Mucosa of descending colon (tissue), 3 donors: Measurements from ENCODE around the gene TSGA10. TPM values are rescaled to one million over a fixed set of nuclear protein-coding genes. Genes with fewer than 3 reads are reported as not detected.

Experiments
- ATAC-seq: fragments of 200-7000 bp; cut with Tn5 transposase; one replicate; pipeline ENCODE4 v1.9.1; 2020; ENCODE audit warnings: mild to moderate bottlenecking, moderate library complexity
- DNase-seq, 3 donors: peaks; one replicate each; pipeline ENCODE4 v3.0.0-alpha.2; 2020
- H3K36me3 ChIP-seq: fragments of 200-600 bp; one replicate; pipeline ENCODE4 v1.8.0; 2021; ENCODE audit warnings: low read depth, mild to moderate bottlenecking
- H3K4me1 ChIP-seq: fragments of 200-600 bp; one replicate; pipeline ENCODE4 v1.8.0; 2021; ENCODE audit warnings: low read depth, mild to moderate bottlenecking
- H3K4me3 ChIP-seq: fragments of 200-600 bp; one replicate; pipeline ENCODE4 v1.8.0; 2021; ENCODE audit warnings: mild to moderate bottlenecking
- H3K9me3 ChIP-seq: fragments of 200-600 bp; one replicate; pipeline ENCODE4 v1.8.0; 2021; ENCODE audit warnings: mild to moderate bottlenecking
- intact Hi-C, 2 donors: fragments of 100-400 bp; cut with DNase I in 1 of 2; cut with micrococcal nuclease in 1 of 2; formaldehyde crosslinking; loops; one replicate each; pipeline versions ENCODE4 v1.11.0 to v1.11.1; 2022; cut with DNase I, micrococcal nuclease
- total RNA-seq, 3 donors: library from RNA; stranded (reverse); fragmentation: NEBNext Ultra II Directional in 2 of 3; extraction: Animal tissue kit (Norgen Biotek cat#: 25700) in 2 of 3; gene quantifications; one replicate each; pipeline versions ENCODE4 v1.2.1 to v1.2.4, GENCODE V29; 2021 to 2023
- TF ChIP-seq, protein P1 (sequence below): fragments of 200-600 bp; IDR thresholded peaks from one replicate; pipeline ENCODE4 v1.8.0; 2022; ENCODE audit warnings: antibody characterized with exemption, mild to moderate bottlenecking
- donor health status: DM: no; HTN: no; CAD: no; lungs with moderate emphysema.
- donor health status: DM: no; HTN: no; CAD: no.
- donor health status: DM: no; HTN: yes; CAD: no.

TSGA10 gene
- total RNA-seq, 3 donors from 2014 or later = 6.6 to 8.8 (median 7.8) TPM

DNA sequence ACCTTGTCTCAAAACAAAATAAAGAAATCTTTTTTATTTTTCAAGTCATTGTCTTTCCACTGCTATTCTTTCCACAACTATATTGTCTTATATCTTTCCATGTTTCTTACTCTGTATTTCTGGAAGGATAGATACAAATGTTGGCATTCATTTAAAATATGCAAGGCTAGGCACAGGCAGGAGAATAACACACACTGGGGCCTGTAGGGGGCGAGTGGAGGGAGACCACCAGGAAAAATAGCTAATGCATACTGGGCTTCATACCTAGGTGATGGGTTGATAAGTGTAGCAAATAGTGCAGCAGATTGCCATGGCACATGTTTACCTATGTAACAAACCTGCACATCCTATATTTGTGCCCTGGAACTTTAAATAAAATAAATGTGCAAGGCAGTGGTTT is 35.8 kb upstream of the TSGA10 start:
- Histone ChIP-seq H3K36me3 (no peaks in the 10 kb centered on the region), H3K4me1 (no peaks in the 10 kb centered on the region), H3K9me3 (no peaks in the 10 kb centered on the region), H3K4me3 (no peak overlapping the region)
- intact Hi-C loops = no loop called here
- TF ChIP-seq, protein P1, sequence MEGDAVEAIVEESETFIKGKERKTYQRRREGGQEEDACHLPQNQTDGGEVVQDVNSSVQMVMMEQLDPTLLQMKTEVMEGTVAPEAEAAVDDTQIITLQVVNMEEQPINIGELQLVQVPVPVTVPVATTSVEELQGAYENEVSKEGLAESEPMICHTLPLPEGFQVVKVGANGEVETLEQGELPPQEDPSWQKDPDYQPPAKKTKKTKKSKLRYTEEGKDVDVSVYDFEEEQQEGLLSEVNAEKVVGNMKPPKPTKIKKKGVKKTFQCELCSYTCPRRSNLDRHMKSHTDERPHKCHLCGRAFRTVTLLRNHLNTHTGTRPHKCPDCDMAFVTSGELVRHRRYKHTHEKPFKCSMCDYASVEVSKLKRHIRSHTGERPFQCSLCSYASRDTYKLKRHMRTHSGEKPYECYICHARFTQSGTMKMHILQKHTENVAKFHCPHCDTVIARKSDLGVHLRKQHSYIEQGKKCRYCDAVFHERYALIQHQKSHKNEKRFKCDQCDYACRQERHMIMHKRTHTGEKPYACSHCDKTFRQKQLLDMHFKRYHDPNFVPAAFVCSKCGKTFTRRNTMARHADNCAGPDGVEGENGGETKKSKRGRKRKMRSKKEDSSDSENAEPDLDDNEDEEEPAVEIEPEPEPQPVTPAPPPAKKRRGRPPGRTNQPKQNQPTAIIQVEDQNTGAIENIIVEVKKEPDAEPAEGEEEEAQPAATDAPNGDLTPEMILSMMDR = no peak
- ATAC-seq (no peak), DNase-seq (no peak)

DNA sequence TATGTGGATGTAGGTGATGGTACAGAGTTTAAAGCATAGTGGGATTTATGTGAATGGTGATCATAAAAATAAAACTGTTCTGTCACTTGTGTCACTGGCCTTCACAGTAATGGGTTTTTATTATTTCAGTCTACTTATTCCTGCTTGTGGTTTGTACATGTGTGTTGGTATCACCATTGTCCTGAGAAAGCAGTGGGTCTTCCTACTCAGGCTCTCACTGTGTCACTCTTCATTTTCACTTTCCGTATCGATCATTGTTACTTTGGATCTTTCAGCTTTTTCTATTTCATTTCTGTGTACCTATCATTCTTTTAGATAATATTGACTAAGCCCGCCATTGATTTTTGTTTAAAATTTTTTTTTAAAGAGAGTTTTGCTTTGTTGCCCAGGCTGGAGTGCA is 33.6 kb upstream of the TSGA10 start:
- ATAC-seq (no peak), DNase-seq (no peak)
- TF ChIP-seq, protein P1 = no peak
- Histone ChIP-seq H3K4me1 (no peaks in the 10 kb centered on the region), H3K4me3 (no peak overlapping the region), H3K36me3 (no peaks in the 10 kb centered on the region), H3K9me3 (no peaks in the 10 kb centered on the region)
- intact Hi-C loops = no loop called here

DNA sequence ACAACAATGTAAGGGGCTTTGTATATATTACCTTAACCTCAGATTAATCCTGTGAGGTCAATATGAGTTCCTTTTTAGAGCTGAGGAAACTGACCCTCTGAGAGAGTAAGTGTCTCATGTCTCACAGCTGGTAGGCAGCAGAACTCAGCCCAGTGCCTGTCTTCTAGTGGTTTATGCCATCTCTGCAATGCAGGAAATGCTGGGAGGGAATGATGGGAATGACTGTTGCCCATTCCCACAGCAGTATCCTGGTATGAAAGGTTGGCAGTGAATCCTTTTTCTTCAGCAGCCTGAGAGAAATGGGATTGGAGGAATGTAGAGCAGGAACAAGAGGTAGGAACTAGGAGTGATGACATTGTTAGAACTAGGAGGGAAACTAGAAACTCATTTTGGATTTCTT is 32.3 kb upstream of the TSGA10 start:
- ATAC-seq (no peak), DNase-seq (no peak)
- Histone ChIP-seq H3K4me3 (no peak overlapping the region), H3K4me1 (peaks cover 6% of the 10 kb centered on the region), H3K9me3 (no peaks in the 10 kb centered on the region), H3K36me3 (no peaks in the 10 kb centered on the region)
- intact Hi-C loops = no loop called here
- TF ChIP-seq, protein P1 = no peak

DNA sequence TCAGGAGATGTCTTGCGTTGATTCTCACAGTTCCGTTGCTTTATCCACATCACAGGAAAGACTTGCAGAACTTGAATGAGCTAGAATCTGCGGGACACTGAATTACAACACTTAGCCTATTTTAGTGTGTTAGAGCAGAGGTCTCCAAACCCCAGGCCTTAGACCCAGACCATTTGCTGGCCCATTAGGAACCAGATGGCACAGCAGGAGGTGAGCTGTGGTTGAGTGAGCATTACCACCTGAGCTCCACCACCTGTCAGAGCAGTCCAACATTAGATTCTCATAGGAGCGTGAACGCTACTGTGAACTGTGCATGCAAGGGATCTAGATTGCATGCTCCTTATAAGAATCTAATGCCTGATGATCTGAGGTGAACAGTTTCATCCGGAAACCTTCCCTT is 30.1 kb upstream of the TSGA10 start:
- TF ChIP-seq, protein P1 = no peak
- H3K4me3 ChIP-seq = no peak overlapping the region
- no peaks in the 10 kb centered on the region for H3K36me3 ChIP-seq
- intact Hi-C loops = no loop called here
- ATAC-seq (no peak), DNase-seq (no peak)
- H3K9me3 ChIP-seq = no peaks in the 10 kb centered on the region
- peaks cover 18% of the 10 kb centered on the region for H3K4me1 ChIP-seq

DNA sequence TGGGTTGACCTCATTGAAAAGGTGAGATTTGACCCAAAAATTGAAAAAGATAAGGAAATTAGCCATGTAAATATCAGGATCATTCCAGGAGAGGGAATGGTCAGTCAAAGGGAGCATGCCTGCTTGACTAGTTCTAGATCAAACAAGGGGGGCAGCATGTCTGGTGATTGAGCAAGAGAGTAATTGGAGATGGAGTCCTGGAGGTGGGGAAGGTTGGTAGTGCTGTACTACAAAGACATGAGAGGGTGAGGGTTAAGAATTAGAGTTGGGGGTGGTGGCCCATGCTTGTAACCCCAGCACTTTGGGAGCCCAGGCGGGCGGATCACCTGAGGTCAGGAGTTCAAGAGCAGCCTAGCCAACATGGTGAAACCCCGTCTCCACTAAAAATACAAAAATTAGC is 28.3 kb upstream of the TSGA10 start:
- intact Hi-C loops = no loop called here
- H3K4me1 ChIP-seq = peaks cover 24% of the 10 kb centered on the region
- no peak for DNase-seq
- H3K36me3 ChIP-seq = no peaks in the 10 kb centered on the region
- no peak for ATAC-seq
- H3K4me3 ChIP-seq = no peak overlapping the region
- TF ChIP-seq, protein P1 = no peak
- H3K9me3 ChIP-seq = no peaks in the 10 kb centered on the region

DNA sequence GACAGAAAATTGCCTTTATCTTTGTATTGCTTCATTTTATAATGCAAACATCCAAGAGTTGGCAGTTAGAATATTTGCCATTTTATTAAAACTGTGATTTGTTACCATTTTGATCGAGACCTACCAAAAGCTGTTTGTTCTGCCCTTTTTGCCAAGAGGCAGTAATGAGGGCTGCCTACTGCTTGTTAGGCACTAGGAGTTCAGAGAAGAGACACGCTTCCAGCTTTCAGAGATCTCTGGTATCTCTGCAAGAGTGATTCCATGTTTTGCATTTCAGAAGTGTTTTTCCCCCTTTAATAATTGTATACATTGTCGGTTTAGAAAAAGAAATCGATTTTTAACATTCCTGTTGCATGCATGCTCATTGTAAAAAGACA is 26.9 kb upstream of the TSGA10 start:
- intact Hi-C loops = no loop called here
- H3K4me1 ChIP-seq = peaks cover 24% of the 10 kb centered on the region
- ATAC-seq (no peak), DNase-seq (no peak)
- H3K9me3 ChIP-seq = no peaks in the 10 kb centered on the region
- TF ChIP-seq, protein P1 = no peak
- H3K36me3 ChIP-seq = no peaks in the 10 kb centered on the region
- peak overlapping the region; percentile 56 for H3K4me3 ChIP-seq
